H1 (cell line): ENCODE results near the gene ANKRD12. TPM values are rescaled to one million over a fixed set of nuclear protein-coding genes. Genes with fewer than 3 reads are reported as not detected.

ENCODE experiments used
- CTCF ChIA-PET: fragments of 300-600 bp; sonication (Branson Sonifier 250); formaldehyde crosslinking; loops from one replicate; lab custom pipeline; 2021; ENCODE audit not compliant: partially characterized antibody; lab: Charles Lee
- POLR2A ChIA-PET: fragments of 300-600 bp; sonication (Branson Sonifier 250); formaldehyde crosslinking; loops from one replicate; lab custom pipeline; 2021; ENCODE audit warnings: inconsistent platforms; ENCODE audit not compliant: partially characterized antibody; lab: Charles Lee
- DNase-seq, 2 experiments: peaks; one replicate each; pipeline versions ENCODE4 v3.0.0 to v3.0.0-alpha.2; 2010 to 2022; ENCODE audit warnings: low spot score in 2 of 2, low read depth in 1 of 2, mixed read lengths in 1 of 2
- FAIRE-seq: peaks from 2 replicates; lab custom pipeline; 2011; peaks lifted over from hg19 to GRCh38; lab: Jason Lieb, UNC
- H2AFZ ChIP-seq: 2 replicates; pipeline ENCODE4 v1.8.1; 2012; ENCODE audit warnings: low read length, inconsistent platforms
- H2AK5ac ChIP-seq: 2 replicates; pipeline ENCODE4 v1.6.1; 2013; ENCODE audit warnings: low read depth, low read length
- H2BK120ac ChIP-seq: replicated peaks from 2 replicates; pipeline ENCODE3; 2013; ENCODE audit warnings: low read depth, low read length, inconsistent platforms
- H2BK12ac ChIP-seq: 2 replicates; pipeline ENCODE4 v1.6.1; 2013; ENCODE audit warnings: low read depth, low read length
- H2BK15ac ChIP-seq: 2 replicates; pipeline ENCODE4 v1.6.1; 2013; ENCODE audit warnings: low read length
- H2BK20ac ChIP-seq: 2 replicates; pipeline ENCODE4 v1.6.1; 2013; ENCODE audit warnings: low read length
- H2BK5ac ChIP-seq: 2 replicates; pipeline ENCODE4 v1.6.1; 2013; ENCODE audit warnings: low read depth, low read length
- H3K14ac ChIP-seq: 2 replicates; pipeline ENCODE4 v1.6.1; 2013; ENCODE audit warnings: inconsistent platforms; ENCODE audit not compliant: insufficient read length
- H3K18ac ChIP-seq: 2 replicates; pipeline ENCODE4 v1.6.1; 2013; ENCODE audit warnings: low read length; ENCODE audit errors: extremely low read depth
- H3K23ac ChIP-seq: 2 replicates; pipeline ENCODE4 v1.6.1; 2013; ENCODE audit warnings: inconsistent platforms; ENCODE audit not compliant: insufficient read length
- H3K23me2 ChIP-seq: 2 replicates; pipeline ENCODE4 v1.6.1; 2013; ENCODE audit warnings: low read depth, low read length
- H3K27ac ChIP-seq: 2 replicates; pipeline ENCODE4 v1.6.1; 2011; ENCODE audit warnings: low read depth, low read length, inconsistent platforms
- H3K27me3 ChIP-seq, 4 experiments: replicated peaks in 1 of 4; 1 replicate in 1 of 4; 2 replicates in 3 of 4; pipeline versions ENCODE4 v1.6.1 to v1.8.1; 2011 to 2013; ENCODE audit warnings: low read length in 3 of 4, mild to moderate bottlenecking in 3 of 4, inconsistent platforms in 2 of 4, mixed read lengths in 2 of 4, moderate library complexity in 1 of 4; ENCODE audit not compliant: control insufficient read depth in 3 of 4, insufficient read depth in 3 of 4; ENCODE audit errors: extremely low read depth in 1 of 4
- H3K36me3 ChIP-seq, 4 experiments: 2 replicates each; pipeline versions ENCODE4 v1.6.1 to v1.8.1; 2011 to 2013; ENCODE audit warnings: mild to moderate bottlenecking in 4 of 4, low read length in 3 of 4, moderate library complexity in 2 of 4, control low read depth in 1 of 4, inconsistent platforms in 1 of 4; ENCODE audit not compliant: insufficient read depth in 4 of 4, control insufficient read depth in 2 of 4
- H3K4ac ChIP-seq: replicated peaks from 2 replicates; pipeline ENCODE3; 2013; ENCODE audit warnings: low read length, low read depth, mixed read lengths, inconsistent platforms; ENCODE audit not compliant: insufficient read length
- H3K4me1 ChIP-seq, 4 experiments: replicated peaks in 1 of 4; 1 replicate in 1 of 4; 2 replicates in 3 of 4; pipeline versions ENCODE4 v1.6.1 to v1.8.1; 2011 to 2013; ENCODE audit warnings: low read length in 3 of 4, inconsistent platforms in 2 of 4, mixed read lengths in 1 of 4; ENCODE audit not compliant: insufficient read depth in 4 of 4, control insufficient read depth in 3 of 4
- H3K4me2 ChIP-seq, 2 experiments: 2 replicates each; pipeline versions ENCODE4 v1.6.1 to v1.8.1; 2011 to 2013; ENCODE audit warnings: low read depth in 2 of 2, low read length in 2 of 2, control low read depth in 1 of 2, inconsistent platforms in 1 of 2, mild to moderate bottlenecking in 1 of 2; ENCODE audit not compliant: insufficient read depth in 1 of 2
- H3K4me3 ChIP-seq, 4 experiments: fragments of 200-600, 300-600 bp in 1 of 4; sonication (generic), shearing (Covaris generic), sonication (Bioruptor Twin) in 1 of 4; 2 replicates each; pipeline versions ENCODE4 v1.5.1 to v1.8.1; 2011 to 2016; ENCODE audit warnings: low read length in 4 of 4, low read depth in 3 of 4, control low read depth in 2 of 4, inconsistent platforms in 2 of 4, mild to moderate bottlenecking in 2 of 4, mixed read lengths in 1 of 4, moderate library complexity in 1 of 4; ENCODE audit not compliant: insufficient read depth in 2 of 4; ENCODE audit errors: extremely low read depth in 1 of 4
- H3K56ac ChIP-seq: replicated peaks from 2 replicates; pipeline ENCODE3; 2013; ENCODE audit warnings: low read depth, mild to moderate bottlenecking, mixed read lengths, low read length, inconsistent platforms; ENCODE audit not compliant: insufficient read length
- H3K79me1 ChIP-seq: 2 replicates; pipeline ENCODE4 v1.6.1; 2013; ENCODE audit warnings: low read depth, low read length, control low read depth
- H3K79me2 ChIP-seq, 2 experiments: 2 replicates each; pipeline versions ENCODE4 v1.6.1 to v1.8.1; 2012 to 2013; ENCODE audit warnings: low read length in 2 of 2, mild to moderate bottlenecking in 2 of 2, inconsistent platforms in 1 of 2; ENCODE audit not compliant: insufficient read depth in 2 of 2, control insufficient read depth in 1 of 2
- H3K9ac ChIP-seq, 4 experiments: replicated peaks in 1 of 4; 1 replicate in 1 of 4; 2 replicates in 3 of 4; pipeline versions ENCODE4 v1.6.1 to v1.8.1; 2011 to 2013; ENCODE audit warnings: low read depth in 3 of 4, low read length in 3 of 4, control low read depth in 2 of 4, mild to moderate bottlenecking in 2 of 4, moderate library complexity in 2 of 4, inconsistent platforms in 1 of 4; ENCODE audit errors: extremely low read depth in 1 of 4
- H3K9me3 ChIP-seq, 2 experiments: 2 replicates each; pipeline versions ENCODE4 v1.6.1 to v1.8.1; 2012 to 2013; ENCODE audit warnings: mild to moderate bottlenecking in 2 of 2, moderate library complexity in 2 of 2, control low read depth in 1 of 2, inconsistent platforms in 1 of 2, low read depth in 1 of 2, low read length in 1 of 2, mixed read lengths in 1 of 2; ENCODE audit not compliant: insufficient read depth in 2 of 2
- H4K20me1 ChIP-seq, 2 experiments: replicated peaks in 1 of 2; 2 replicates each; pipeline versions ENCODE3 to v1.8.1; 2011 to 2013; ENCODE audit warnings: inconsistent platforms in 2 of 2, low read length in 2 of 2, mild to moderate bottlenecking in 1 of 2; ENCODE audit not compliant: insufficient read depth in 2 of 2, control insufficient read depth in 1 of 2
- H4K5ac ChIP-seq: 2 replicates; pipeline ENCODE4 v1.6.1; 2013; ENCODE audit warnings: low read length, low read depth, mixed read lengths, inconsistent platforms; ENCODE audit not compliant: insufficient read length
- H4K8ac ChIP-seq: 2 replicates; pipeline ENCODE4 v1.8.0; 2013; ENCODE audit warnings: mild to moderate bottlenecking, moderate library complexity, low read length, inconsistent platforms; ENCODE audit not compliant: insufficient read depth; ENCODE audit errors: extremely low read depth
- H4K91ac ChIP-seq: replicated peaks from 2 replicates; pipeline ENCODE3; 2013; ENCODE audit warnings: low read length, mixed read lengths, inconsistent platforms; ENCODE audit not compliant: insufficient read length
- CHD1 ChIP-seq: IDR thresholded peaks from 2 replicates; pipeline ENCODE4 v1.6.1; 2012; ENCODE audit warnings: low read depth, low read length, improper control_type of control experiment
- GABPA ChIP-seq: IDR thresholded peaks from 2 replicates; pipeline ENCODE4 v1.6.1; 2011; ENCODE audit warnings: mild to moderate bottlenecking, low read length, moderate library complexity, borderline replicate concordance; ENCODE audit not compliant: insufficient read depth
- MAFK ChIP-seq: IDR thresholded peaks from 2 replicates; pipeline ENCODE4 v1.6.1; 2012; ENCODE audit warnings: low read depth, mild to moderate bottlenecking, improper control_type of control experiment, low read length
- MAX ChIP-seq: IDR thresholded peaks from 2 replicates; pipeline ENCODE4 v1.6.1; 2012; ENCODE audit warnings: inconsistent platforms
- POLR2A ChIP-seq, 2 experiments: IDR thresholded peaks; 1 replicate in 1 of 2; 2 replicates in 1 of 2; pipeline ENCODE4 v1.6.1; 2011; ENCODE audit warnings: low read depth in 2 of 2, low read length in 2 of 2, mild to moderate bottlenecking in 2 of 2; ENCODE audit errors: control extremely low read depth in 1 of 2
- RNF2 ChIP-seq: fragments of 200-900, 300-1000 bp; sonication (generic); IDR thresholded peaks from 2 replicates; pipeline ENCODE4 v1.7.1; 2016; ENCODE audit warnings: borderline replicate concordance, low read depth, mild to moderate bottlenecking, antibody characterized with exemption, low read length; ENCODE audit not compliant: poor library complexity, severe bottlenecking; ENCODE audit errors: missing control alignments
- WGBS, 2 experiments: shearing (Covaris generic) in 1 of 2; methylation state at CpG; one replicate each; pipeline versions ENCODE4 v1.1.6 to v1.1.7; 2013 to 2015; ENCODE audit warnings: low lambda C conversion rate in 2 of 2, mixed read lengths in 2 of 2, inconsistent platforms in 1 of 2, low coverage in 1 of 2, missing lambda C conversion rate in 1 of 2; ENCODE audit not compliant: insufficient replicate concordance in 2 of 2, insufficient coverage in 1 of 2, insufficient read length in 1 of 2; ENCODE audit errors: extremely low coverage in 1 of 2, missing lambda C conversion rate in 1 of 2; 5-methylcytosine and 5-hydroxymethylcytosine counted together
- polyA plus RNA-seq, 7 experiments: library from polyadenylated mRNA; depleted of rRNA in 3 of 7; stranded (reverse) in 5 of 7; unstranded in 2 of 7; fragments of >200 nt in 5 of 7; fragments of 200-250 nt in 2 of 7; gene quantifications; 1 replicate in 5 of 7; 2 replicates in 1 of 7; 4 replicates in 1 of 7; pipeline versions ENCODE4 v1.2.1 to v1.2.3, GENCODE V29; 2011 to 2013; ENCODE audit warnings: missing spikeins in 2 of 7, mixed read lengths in 2 of 7
- total RNA-seq: library from RNA; stranded (reverse); fragmentation: NEBNext Ultra II Directional; extraction: Animal tissue kit (Norgen Biotek cat#: 25700); gene quantifications from 2 replicates; pipeline ENCODE4 v1.2.1, GENCODE V29; 2021

The ANKRD12 gene
- total and polyA plus RNA-seq, 2 of the 8 experiments (the other 6 are each of a cell fraction or from before 2014, with no cell fraction given) = 2.6 to 37.9 TPM

- ChIA-PET CTCF (no interaction called here), POLR2A (no interaction called here)
- H2AK5ac ChIP-seq = no peak overlapping the region
- no peaks in the 10 kb centered on the region for H3K79me1 ChIP-seq
- no peak overlapping the region for H3K14ac ChIP-seq
- H3K18ac ChIP-seq = no peak overlapping the region
- no peak overlapping the region for H3K4me2 ChIP-seq
- no peak overlapping the region for H3K27ac ChIP-seq
- no peak overlapping the region for H2BK5ac ChIP-seq
- no peak overlapping the region for H2AFZ ChIP-seq
- H3K56ac ChIP-seq = no peak overlapping the region
- no peaks in the 10 kb centered on the region for H3K23me2 ChIP-seq
- no peak overlapping the region for H4K91ac ChIP-seq
- H3K4me1 ChIP-seq = no peaks in the 10 kb centered on the region; a peak in 1 of 7 replicates
- H3K4ac ChIP-seq = no peak overlapping the region
- 90% methylated on average over 3 of the region's 3 CpGs; no CpG with 5 or more reads in 1 of the 2 experiments for WGBS, 2 experiments
- H2BK120ac ChIP-seq = no peak overlapping the region
- H3K23ac ChIP-seq = no peak overlapping the region
- FAIRE-seq (no peak), DNase-seq (no peak)
- H4K8ac ChIP-seq = no peak overlapping the region
- TF ChIP-seq MAX (no peak), GABPA (no peak), CHD1 (no peak), POLR2A (IDR thresholded peaks at IDR 0.05; ENCODE audit: control extremely low read depth in 1 of 2, low read depth in 2 of 2, low read length in 2 of 2) (no peak), RNF2 (no peak), MAFK (no peak)
- no peaks in the 10 kb centered on the region for H3K27me3 ChIP-seq
- 0 out of 4 replicates have a peak, but pooled peaks cover 0 to 4% of the 10 kb centered on the region in 2 experiments for H3K79me2 ChIP-seq
- peaks cover 0 to 17% (median 0%) of the 10 kb centered on the region in 4 experiments; a peak in 1 of 8 replicates for H3K36me3 ChIP-seq
- no peaks in the 10 kb centered on the region for H4K20me1 ChIP-seq
- no peak overlapping the region for H3K9ac ChIP-seq
- H3K9me3 ChIP-seq = no peaks in the 10 kb centered on the region
- no peak overlapping the region for H2BK20ac ChIP-seq
- no peak overlapping the region for H2BK15ac ChIP-seq
- H2BK12ac ChIP-seq = no peak overlapping the region
- H4K5ac ChIP-seq = no peak overlapping the region
- H3K4me3 ChIP-seq = no peak overlapping the region
These were observed 69.8 kb downstream of the ANKRD12 start for GRCh38 chr18:9206421-9206820.
